ENCODE results near the gene ADAT3.

Gene ADAT3

DNA sequence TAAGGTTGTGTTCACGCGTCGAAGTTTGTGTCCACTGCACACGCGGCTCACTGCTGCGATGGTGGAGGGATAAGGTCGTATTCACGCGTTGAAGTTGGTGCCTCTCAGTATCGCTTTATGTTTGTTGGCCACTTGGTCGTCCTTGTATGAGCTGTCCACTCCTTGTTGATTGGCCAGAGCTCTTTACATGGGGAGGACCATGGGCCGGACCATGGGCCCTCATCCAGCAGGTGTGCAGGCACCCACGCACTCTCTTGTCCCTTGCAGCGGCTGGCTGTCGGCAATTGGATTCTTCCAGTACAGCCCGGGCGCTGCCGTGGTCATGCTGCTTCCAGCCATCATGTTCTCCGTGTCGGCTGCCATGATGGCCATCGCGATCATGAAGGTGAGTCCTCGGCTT, 17.6 kb downstream of the ADAT3 start:
- Histone ChIP-seq H3K79me2 (ENCODE audit: control insufficient read depth, low read length) (no peaks in the 10 kb centered on the region), H3K27ac (ENCODE audit: low read depth, low read length) (0 out of 2 replicates have a peak overlapping the region, but pooled peaks have one; percentile 21), H3K9me3 (ENCODE audit: control insufficient read depth, insufficient read depth, low read length) (no peaks in the 10 kb centered on the region), H3K4me1 (ENCODE audit: control insufficient read depth, low read length) (peaks cover 12% of the 10 kb centered on the region), H3K4me3 (ENCODE audit: low read length) (no peak overlapping the region), H3K9me2 (replicated peaks; ENCODE audit: control insufficient read depth, low read length) (no peaks in the 10 kb centered on the region), H3K36me3 (ENCODE audit: control insufficient read depth, low read length) (peaks cover 32% of the 10 kb centered on the region), H3K27me3 (ENCODE audit: control insufficient read depth, low read length) (no peaks in the 10 kb centered on the region), H4K20me1 (ENCODE audit: control insufficient read depth, insufficient read depth, low read depth, low read length) (no peaks in the 10 kb centered on the region), H3F3A (ENCODE audit: control insufficient read depth, insufficient read depth) (no peaks in the 10 kb centered on the region), H3K4me2 (ENCODE audit: low read length) (peak overlapping the region; percentile 35; the same call in 1 of the 2 replicates)
- TF ChIP-seq EZH2phosphoT487 (IDR thresholded peaks at IDR 0.05; ENCODE audit: borderline replicate concordance, low read length) (no peak), CTCF (IDR thresholded peaks at IDR 0.05; ENCODE audit: low read depth, low read length, poor library complexity, severe bottlenecking) (no peak)

DNA sequence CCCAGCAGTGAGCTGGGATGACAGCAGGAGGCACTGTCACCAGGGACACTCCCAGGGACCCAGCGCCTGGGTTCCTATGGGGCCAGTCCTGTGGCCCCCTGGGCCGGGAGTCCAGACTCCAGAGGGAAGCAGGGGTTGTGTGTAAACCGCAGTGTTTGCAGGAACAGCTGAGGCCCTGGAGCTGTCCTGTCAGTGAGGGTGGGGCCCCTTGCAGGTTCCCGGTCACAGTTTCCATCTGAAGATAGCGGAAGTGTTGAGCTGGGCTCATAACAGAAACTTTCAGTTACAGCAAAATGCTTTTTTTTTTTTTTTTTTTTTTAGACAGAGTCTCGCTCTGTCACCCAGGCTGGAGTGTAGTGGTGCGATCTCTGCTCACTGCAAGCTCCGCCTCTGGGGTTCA, 18.1 kb downstream of the ADAT3 start:
- H3K9me3 ChIP-seq (ENCODE audit: control insufficient read depth, insufficient read depth, low read length) = no peaks in the 10 kb centered on the region
- H3K79me2 ChIP-seq (ENCODE audit: control insufficient read depth, low read length) = no peaks in the 10 kb centered on the region
- H3K4me2 ChIP-seq (ENCODE audit: low read length) = peak overlapping the region; percentile 35; the same call in 1 of the 2 replicates
- no peaks in the 10 kb centered on the region for H3K9me2 ChIP-seq (replicated peaks; ENCODE audit: control insufficient read depth, low read length)
- no peaks in the 10 kb centered on the region for H3F3A ChIP-seq (ENCODE audit: control insufficient read depth, insufficient read depth)
- H3K4me1 ChIP-seq (ENCODE audit: control insufficient read depth, low read length) = peaks cover 12% of the 10 kb centered on the region
- H3K27me3 ChIP-seq (ENCODE audit: control insufficient read depth, low read length) = no peaks in the 10 kb centered on the region
- no peak for TF ChIP-seq CTCF (IDR thresholded peaks at IDR 0.05; ENCODE audit: low read depth, low read length, poor library complexity, severe bottlenecking)
- no peak for TF ChIP-seq EZH2phosphoT487 (IDR thresholded peaks at IDR 0.05; ENCODE audit: borderline replicate concordance, low read length)
- peak overlapping the region; percentile 26; the same call in 1 of the 2 replicates for H3K27ac ChIP-seq (ENCODE audit: low read depth, low read length)
- H3K4me3 ChIP-seq (ENCODE audit: low read length) = no peak overlapping the region
- H4K20me1 ChIP-seq (ENCODE audit: control insufficient read depth, insufficient read depth, low read depth, low read length) = no peaks in the 10 kb centered on the region
- peaks cover 32% of the 10 kb centered on the region for H3K36me3 ChIP-seq (ENCODE audit: control insufficient read depth, low read length)

GRCh38 chr19:1924320-1924961, 19.2 kb downstream of the ADAT3 start:
- H3K79me2 ChIP-seq (ENCODE audit: control insufficient read depth, low read length) = no peaks in the 10 kb centered on the region
- H3K4me3 ChIP-seq (ENCODE audit: low read length) = no peak overlapping the region
- H3K27me3 ChIP-seq (ENCODE audit: control insufficient read depth, low read length) = peaks cover 4% of the 10 kb centered on the region; the same call in 1 of the 2 replicates
- H4K20me1 ChIP-seq (ENCODE audit: control insufficient read depth, insufficient read depth, low read depth, low read length) = no peaks in the 10 kb centered on the region
- no peak overlapping the region for H3K4me2 ChIP-seq (ENCODE audit: low read length)
- no peaks in the 10 kb centered on the region for H3K9me3 ChIP-seq (ENCODE audit: control insufficient read depth, insufficient read depth, low read length)
- H3K27ac ChIP-seq (ENCODE audit: low read depth, low read length) = no peak overlapping the region
- TF ChIP-seq CTCF (IDR thresholded peaks at IDR 0.05; ENCODE audit: low read depth, low read length, poor library complexity, severe bottlenecking) = no peak
- no peak for TF ChIP-seq EZH2phosphoT487 (IDR thresholded peaks at IDR 0.05; ENCODE audit: borderline replicate concordance, low read length)
- H3K9me2 ChIP-seq (replicated peaks; ENCODE audit: control insufficient read depth, low read length) = no peaks in the 10 kb centered on the region
- peaks cover 17% of the 10 kb centered on the region for H3K4me1 ChIP-seq (ENCODE audit: control insufficient read depth, low read length)
- H3F3A ChIP-seq (ENCODE audit: control insufficient read depth, insufficient read depth) = no peaks in the 10 kb centered on the region
- H3K36me3 ChIP-seq (ENCODE audit: control insufficient read depth, low read length) = peaks cover 32% of the 10 kb centered on the region
